Activated CD4-positive, alpha-beta T cell treated with anti-CD3 and anti-CD28 coated beads, Interleukin-2, amount 50 U/mL, for 16 hours (primary cell): ENCODE measurements around the gene SHANK3.

ENCODE experiments used
- DNase-seq: peaks from one replicate; pipeline ENCODE4 v3.0.0-alpha.2; 2020

SHANK3 gene

DNA sequence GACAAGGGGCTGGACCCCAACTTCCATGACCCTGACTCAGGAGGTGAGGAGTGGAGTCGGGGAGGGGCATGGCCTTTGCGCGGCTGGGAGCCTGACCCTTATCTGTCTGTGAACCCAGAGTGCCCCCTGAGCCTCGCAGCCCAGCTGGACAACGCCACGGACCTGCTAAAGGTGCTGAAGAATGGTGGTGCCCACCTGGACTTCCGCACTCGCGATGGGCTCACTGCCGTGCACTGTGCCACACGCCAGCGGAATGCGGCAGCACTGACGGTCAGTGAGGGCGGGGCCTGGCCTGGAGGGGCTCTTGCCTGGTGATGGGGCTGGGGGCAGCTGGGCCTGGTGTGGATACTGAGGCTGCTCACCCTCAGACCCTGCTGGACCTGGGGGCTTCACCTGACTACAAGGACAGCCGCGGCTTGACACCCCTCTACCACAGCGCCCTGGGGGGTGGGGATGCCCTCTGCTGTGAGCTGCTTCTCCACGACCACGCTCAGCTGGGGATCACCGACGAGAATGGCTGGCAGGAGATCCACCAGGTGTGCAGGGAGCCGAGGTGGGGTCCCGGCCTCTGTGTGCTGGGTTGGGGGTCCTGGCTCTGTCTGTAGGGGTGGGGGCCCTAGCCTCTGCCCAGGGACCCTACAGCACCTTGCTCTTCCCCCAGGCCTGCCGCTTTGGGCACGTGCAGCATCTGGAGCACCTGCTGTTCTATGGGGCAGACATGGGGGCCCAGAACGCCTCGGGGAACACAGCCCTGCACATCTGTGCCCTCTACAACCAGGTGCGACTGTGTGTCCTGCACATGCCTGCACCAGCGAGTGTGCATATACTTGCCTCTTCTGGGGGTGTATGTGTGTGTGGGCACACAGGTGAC lies 6.3 kb downstream of the SHANK3 start:
- DNase-seq: no peak

DNA sequence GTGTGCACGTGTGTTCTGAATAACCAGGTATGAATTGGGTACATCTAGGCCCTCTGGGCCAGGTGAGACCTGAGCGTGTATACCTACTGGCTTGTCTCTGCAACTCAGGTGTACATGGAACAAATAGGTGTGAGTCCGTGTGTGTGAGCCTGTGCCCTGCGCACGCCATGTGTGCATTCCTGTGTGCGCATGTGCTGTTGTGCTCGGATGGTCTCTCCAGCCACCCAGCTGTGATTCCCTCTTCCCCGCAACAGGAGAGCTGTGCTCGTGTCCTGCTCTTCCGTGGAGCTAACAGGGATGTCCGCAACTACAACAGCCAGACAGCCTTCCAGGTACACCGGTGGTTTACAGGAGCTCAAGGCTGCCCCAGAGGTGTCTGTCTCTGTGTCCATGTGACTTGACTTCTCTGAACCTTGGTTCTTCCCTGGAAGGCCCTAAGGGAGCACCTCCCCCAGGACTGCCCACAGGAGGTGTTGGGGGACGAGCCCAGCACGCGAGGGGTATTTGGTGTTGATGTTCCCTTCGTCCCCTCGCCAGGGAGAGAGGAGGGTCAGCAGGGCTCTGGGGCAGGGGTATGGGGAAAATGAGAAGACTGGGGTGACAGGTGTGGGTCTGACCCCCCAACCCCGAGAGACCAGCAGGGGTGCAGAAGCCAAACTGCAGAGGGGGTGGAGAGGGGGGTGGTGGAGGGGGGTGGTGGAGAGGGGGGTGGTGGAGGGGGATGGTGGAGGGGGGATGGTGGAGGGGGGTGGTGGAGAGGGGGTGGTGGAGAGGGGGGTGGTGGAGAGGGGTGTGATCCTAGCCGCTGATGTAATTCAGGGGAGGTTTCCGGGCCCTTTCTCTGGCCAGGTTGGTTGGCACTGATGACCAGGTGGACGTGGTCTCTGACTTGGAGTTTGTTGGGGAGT lies 10.7 kb downstream of the SHANK3 start:
- no peak for DNase-seq

DNA sequence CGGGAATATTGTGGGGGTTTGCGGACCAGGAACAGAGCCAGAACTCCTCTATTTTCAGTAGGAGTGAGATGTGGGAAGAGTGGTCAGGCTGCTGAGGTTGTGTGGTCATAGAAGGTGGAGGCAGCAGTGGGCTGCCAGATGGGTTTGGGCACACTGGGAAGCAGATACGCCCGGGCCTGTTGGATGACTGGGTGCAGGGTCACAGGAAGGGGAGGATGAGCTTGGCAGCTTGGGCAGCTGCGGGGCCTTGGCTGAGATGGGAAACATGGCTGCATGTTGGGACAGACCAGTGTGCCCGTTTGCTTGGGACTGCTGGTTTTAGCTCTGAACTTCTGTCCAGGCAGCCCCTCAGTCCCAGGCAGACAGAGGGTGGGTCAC lies 11.4 kb downstream of the SHANK3 start:
- no peak for DNase-seq

DNA sequence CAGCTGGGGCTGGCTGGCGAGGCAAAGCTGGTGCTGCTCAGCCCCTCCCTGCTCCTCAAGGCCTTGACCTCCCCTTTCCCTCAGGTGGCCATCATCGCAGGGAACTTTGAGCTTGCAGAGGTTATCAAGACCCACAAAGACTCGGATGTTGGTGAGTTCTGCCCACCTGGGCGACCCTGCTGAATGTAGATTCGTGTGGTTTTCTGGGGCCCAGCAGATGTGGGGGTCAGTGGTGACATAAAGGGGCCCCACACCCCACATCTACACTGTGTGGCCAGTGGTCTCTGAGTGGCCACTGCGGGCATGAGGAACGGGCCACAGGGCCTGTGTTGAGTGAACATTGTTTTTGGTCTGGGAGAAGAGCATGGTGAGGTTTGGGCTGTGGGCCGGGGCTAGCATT lies 11.9 kb downstream of the SHANK3 start:
- no peak for DNase-seq

DNA sequence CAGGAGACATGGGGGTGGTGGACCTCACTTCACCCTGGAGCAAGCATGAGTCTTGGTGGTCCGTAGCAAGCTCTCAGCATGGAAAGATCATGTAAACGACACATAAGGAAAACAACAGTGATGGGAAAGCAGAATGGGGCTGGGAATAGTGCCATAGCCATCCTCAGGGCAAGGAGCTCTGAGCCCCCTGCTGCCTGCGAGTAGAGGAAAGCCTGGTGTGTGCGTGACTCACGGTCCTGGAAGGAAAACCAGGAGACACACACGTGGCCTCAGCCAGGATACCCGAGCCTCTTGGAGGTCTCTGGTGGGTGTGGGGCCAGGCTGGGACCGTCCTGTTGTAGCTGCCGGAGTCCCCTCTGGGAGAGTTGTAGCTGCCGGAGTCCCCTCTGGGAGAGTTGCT lies 12.4 kb downstream of the SHANK3 start:
- DNase-seq: no peak

DNA sequence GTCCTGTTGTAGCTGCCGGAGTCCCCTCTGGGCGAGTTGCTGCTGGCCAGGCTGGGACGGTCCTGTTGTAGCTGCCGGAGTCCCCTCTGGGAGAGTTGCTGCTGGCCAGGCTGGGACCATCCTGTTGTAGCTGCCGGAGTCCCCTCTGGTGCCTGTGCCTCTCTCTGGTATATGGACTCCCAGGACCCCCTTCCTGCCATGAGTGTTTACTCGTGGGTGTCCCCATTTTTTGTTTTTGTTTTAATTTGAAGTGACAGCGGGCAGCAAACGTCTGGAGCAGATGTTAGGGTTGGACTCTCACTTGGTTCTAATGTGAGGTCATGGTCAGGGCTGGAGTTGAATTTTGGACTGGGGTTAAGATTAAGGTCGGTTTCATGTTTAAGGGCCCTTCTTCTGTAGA lies 14.2 kb downstream of the SHANK3 start:
- DNase-seq: no peak

DNA sequence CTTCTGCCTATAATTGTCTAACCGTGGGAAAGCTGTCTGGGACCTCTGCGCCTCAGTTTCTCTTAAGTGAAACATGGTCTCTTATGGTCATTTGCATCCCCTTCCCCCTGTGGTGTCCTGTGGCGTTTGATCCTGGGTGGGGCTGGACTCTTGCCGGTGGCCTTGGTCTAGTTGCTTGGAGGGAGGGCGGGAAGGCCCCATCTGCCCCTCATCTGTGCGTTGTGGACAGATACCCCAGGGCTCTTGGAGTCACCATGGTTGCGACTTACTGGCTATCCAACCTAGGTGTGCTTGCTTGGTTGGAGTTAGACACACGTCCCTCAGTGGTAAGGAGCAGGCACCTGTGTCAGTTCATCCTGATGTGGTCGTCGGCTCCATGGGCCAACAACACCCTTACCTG lies 15.2 kb downstream of the SHANK3 start:
- DNase-seq: no peak

DNA sequence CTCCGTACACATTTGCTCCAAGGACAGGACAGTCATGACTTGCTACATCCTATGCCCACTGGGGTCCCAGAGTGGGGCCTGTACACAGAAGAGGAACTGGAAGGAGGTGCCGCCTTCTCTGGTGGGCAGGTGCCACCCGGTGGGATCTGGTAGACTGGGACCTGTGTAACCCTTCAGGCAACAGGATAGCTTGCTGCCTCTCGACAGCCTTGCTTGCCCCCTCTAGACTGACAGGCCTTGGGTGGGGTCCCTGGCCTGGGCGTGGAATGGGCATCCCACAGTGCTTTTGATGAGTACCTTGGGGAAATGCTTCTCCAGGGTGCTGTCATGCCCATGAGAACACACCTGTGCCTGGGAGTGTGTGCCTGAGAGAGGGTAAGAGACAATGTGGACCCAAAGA lies 15.8 kb downstream of the SHANK3 start:
- no peak for DNase-seq

DNA sequence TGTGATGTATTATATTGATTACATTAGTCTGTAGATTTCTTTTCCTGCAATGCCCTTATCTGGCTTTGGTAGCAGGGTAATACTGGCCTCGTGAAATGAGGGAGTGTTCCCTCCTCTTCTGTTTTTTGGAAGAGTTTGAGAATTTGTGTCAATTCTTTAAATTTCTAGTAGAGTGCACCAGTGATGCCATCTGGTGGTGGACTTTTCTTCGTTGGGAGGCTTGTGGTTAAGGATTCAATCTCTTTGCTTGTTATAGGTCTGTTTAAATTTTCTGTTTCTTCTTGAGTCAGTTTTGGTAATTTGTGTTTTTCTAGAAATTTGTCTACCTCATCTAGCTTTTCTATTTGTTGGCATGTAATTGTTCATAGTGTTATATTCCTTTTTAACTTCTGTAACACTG lies 18.9 kb downstream of the SHANK3 start:
- peak; percentile 51 for DNase-seq

DNA sequence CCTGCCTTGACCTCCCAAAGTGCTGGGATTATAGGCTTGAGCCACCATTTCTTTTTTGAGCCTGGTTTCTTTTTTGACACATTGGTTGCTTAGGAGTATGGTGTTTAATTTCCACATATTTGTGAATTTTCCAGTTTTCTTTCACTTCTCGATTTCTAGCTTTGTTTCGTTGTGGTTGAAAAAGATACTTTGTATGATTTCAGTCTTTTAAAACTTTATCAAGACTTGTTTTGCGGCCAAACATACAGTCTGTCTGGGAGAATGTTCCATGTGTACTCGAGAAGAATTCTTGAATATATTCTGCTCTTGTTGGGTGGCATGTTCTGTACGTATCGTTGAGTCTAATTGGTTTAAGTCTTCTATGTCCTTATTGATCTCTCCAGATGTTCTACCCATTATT lies 20.8 kb downstream of the SHANK3 start:
- no peak for DNase-seq

DNA sequence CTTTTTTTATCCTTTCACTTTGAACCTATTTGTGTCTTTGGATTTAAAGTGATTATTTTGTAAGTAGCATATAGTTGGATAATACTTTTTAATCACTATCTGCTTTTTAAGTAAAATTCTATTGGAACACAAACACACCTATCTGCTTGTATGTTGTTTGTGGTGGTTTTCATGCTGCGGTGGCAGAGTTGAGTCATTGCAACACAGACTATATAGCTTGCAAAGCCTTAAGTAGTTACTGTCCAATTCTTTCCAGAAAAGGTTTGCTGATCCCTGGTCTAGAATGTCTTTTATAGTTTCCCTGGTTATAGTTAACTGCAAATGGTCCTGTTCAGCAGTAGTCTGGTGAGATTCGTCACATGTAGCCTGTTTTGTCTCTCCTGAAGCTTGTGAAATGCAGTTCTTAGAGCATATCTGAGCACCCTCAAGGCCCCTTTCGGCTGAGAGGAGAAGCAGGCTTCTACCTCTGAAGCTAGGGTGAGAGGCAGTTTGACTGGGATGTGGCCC lies 21.5 kb downstream of the SHANK3 start:
- DNase-seq: peak; percentile 25

DNA sequence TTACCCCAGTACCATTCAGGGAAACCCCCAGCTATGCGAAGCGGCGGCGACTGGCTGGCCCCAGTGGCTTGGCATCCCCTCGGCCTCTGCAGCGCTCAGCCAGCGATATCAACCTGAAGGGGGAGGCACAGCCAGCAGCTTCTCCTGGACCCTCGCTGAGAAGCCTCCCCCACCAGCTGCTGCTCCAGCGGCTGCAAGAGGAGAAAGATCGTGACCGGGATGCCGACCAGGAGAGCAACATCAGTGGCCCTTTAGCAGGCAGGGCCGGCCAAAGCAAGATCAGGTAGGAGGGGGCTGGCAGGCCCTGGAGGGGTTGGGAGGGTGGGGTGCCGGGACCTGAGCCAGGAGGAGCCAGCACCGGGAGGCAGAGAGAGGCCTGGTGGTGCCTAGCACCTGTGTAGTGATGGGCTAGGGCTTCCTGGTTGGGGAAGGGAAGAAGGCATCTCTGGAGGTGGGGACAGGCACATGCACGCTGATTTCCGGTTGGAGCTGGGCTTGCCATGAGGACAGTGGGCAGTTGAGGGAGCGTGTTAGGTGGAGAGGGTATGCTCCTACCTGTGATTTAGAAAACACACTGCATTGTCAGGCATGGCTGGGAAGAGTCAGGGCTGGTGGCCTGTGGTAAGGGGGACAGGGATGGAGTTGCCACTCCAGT lies 22.3 kb downstream of the SHANK3 start:
- DNase-seq: no peak

DNA sequence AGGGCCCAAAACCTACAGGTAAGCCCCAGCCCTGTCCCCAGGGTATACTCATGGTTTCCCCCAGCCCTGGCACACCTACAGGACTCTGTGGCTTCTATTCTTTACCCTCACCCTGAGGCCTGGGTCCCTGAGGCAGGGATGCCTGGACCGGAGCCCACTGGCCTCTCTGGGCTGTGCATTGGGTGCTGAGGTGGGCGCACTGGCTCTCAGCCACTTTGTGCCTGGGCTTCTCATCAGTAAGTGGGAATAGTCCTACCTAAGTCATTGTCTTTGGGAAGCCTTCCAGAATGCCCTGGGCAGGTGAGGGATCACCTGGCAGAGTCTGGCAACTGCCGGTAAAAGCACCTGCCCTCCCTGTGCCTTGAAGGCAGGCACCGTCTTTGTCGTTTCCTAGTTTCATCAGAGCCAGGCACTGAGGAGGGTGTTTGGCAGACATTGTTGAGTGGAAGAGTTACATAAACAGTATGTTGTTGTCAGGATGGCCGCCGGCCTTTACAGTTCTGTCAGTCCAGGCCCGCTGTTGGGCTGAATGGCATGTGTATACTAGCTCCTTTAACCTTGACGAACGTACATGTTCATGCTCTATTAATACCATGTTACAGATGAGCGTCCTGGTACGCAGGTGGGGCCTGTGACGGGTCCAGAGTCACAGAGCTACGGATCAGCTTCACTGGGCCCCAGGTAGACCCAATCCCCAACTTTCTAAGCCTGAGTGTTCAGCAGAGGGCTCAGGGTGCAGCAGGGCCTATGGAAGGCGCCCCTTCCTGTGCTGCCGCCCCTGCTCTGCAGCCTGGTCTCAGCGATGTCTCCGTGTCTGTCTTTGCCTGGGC lies 23.0 kb downstream of the SHANK3 start:
- no peak for DNase-seq

DNA sequence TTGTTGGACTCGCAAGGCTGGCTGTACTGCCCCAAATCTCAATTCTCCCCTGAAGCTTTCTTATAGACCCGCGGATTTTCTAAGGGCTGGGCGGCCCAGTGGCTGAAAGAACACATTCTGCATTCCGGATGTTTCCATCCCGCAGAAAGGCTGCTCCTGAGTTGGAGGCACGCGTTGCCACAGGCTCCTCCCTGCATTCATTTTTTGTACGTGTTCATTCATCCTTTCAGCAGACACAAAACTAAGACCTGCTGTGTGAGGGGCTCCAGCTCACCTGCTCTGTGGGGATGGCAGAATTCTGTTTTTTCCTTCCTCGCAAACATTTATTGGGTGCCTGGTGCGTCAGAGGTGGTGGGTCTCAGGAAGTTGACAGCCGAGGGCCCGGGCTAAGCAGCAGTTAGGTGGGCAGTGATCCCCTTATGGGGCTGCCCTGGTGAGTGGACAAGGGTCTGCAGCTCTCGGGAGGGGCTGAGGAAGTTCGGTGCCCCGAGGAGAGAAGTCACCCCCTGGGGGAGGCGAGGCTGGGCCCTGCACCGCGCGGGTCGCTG lies 23.7 kb downstream of the SHANK3 start:
- DNase-seq: no peak

DNA sequence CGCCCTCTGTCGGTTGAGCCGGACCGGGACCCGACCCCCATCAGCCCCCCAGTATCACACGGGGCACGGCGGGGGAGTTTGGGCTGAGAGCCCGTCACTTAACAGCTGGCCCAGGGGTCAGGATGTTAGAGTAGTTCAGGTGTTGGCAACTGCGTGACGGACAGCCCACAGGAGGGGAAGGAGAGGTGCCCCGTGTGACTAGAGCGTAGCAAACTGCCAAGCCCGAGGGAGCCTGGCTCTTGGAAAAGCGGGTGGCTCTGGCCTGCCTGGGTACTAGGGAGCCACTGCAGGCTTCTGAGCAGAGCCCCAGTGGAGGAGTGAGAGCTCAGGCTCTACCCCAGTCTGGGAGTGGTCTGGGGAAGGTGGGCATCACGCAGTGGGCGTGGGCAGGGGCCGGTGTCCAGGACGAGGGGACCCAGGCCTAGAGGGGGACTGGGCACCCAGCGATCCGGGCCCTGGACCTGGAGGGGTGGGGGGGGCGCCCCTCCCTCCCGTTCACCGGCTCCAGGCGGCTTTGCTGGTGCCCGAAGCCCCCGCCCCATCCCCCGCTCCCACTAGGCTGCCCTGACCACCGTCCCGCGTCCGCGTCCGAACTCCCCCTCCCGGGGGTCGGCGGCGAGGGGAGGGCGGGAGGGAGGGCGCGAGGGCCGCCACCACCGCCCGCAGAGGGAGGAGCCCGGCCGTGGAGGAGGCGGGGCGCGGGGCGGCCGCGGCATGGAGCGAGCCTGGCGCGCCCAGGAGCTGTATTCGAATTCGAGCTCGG lies 24.4 kb downstream of the SHANK3 start:
- DNase-seq: no peak

DNA sequence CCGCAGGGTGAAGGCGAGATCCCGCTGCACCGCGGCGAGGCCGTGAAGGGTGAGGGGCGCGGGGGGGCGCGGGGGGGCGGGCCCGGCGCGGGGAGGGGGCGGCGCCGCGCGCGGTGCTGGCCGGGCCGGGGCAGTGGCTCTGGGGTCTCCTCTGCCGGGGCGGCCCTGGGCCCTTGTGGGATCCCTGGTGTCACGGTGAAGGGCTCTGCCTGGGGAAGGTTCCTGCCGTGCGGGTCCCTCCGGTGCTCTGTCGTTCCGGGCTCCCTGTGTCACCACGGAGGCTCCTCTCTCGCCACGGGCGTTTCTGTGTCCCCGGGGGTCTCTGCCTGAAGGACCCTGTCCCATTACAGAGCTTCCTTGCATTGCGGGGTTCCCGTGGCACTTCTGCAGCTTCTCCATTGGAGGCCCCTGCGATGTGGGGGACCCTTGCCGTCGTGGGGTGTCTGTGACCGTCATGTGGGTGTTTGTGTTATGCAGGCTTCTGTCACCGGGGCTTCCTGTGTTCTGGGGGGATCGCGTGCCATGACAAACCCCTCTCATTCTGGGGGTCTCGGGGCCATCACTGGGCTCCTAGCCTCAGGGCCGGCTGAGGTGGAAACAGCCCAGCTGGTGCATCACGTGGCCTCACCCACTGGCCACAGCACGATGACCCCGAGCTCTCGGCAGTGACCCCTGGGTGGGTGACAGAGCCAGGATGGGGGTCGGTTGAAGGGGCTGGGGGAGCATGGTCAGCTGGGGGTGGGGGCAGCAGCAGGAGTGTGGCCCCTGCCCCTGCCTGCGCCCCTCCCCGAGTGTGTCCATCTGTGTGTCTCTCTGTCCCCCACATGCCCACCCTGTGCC lies 25.3 kb downstream of the SHANK3 start:
- no peak for DNase-seq

DNA sequence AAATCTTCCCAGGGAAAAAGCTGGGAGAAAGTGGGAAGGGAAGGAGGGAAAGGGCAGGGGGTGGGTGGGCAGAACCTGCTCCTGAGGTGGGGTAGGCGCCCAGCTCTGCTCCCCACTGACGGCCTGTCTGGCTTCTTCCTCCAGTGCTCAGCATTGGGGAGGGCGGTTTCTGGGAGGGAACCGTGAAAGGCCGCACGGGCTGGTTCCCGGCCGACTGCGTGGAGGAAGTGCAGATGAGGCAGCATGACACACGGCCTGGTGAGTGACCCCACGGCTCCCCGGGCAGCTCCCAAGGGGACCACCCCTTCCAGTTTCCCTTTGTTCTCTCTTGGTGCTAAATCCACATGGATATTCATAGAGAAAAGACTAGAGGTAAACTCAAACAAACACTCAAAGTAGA lies 25.9 kb downstream of the SHANK3 start:
- DNase-seq: no peak

DNA sequence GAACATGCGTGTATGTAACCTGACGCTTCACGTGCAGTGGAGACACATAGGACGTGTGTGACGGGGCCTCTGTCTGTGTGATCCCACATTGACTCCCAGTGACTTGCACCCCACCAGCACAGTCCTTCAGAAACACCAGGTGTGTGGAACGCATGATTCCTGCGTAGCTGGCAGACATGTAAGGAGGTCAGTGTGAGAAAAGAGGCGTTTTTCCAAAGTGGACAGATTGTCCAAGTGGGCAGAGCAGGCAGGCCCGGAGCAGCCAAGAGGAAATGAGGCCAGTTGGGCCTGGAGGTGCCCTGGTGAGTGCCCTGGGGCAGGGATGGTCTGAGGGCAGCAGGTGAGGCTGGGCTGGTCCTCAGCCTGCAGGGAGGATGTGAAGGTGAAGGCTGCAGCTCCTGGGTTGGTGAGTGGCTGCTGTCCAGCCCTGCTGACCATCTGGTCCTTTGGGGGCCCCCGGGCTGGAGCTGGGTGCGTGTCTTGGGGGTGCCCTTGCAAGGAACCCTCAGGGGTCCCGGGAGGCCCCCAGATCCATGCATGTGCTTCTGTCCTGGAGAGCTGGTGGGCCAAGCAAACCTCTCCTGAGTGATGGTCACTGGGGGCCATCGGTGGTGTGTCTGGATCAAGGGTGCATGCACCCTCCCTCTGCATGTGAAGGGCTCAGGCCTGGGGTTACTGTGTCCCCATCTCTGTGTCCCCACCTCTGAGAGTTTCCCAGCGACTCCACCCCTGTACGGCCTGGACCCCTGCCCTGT lies 26.6 kb downstream of the SHANK3 start:
- DNase-seq: no peak

DNA sequence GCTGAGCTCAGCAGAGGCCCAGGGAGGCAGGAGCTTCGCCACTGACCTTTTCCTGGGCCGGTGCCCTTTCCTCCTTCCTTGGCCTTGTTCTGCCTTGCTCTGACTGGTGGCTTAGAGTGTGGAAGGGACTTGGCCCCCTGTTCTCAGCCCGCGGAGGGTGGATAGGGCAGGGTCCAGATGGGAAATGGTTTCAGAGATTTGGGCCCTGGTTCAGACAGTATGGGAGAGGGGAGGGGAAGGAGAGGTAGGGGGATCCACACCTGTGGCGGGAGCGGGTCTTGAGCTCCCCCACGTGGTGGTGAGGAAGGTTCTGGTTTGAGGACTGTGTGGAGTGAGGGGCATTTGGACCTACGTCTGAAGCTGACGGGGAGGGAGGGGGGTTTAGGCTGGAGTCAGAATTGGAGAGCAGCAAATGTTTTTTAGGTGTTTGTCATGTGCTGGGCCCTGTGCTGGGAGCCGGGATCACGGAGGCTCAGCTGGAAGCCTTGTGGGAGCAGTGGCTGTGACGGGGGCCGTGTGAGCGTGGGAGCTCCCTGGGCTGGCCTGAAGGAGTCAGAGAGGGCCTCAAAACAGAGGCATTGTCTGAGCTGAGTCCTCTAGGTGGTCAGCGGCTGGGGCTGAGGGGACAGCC lies 27.2 kb downstream of the SHANK3 start:
- DNase-seq: no peak
